SK-N-SH (cell line): ENCODE data around the gene LCNL1. TPM values are rescaled to one million over a fixed set of nuclear protein-coding genes. Genes with fewer than 3 reads are reported as not detected.

Experiments used
- CTCF ChIA-PET: fragments of 300-600, 350-600 bp; formaldehyde crosslinking; extraction: SDS; loops from one replicate; lab custom pipeline; 2021; lab: Yijun Ruan, JAX
- POLR2A ChIA-PET: fragments of 350-600 bp; sonication (Branson Sonifier 250); formaldehyde crosslinking; extraction: SDS; loops from one replicate; lab custom pipeline; 2020; ENCODE audit warnings: antibody characterized with exemption, inconsistent platforms; lab: Yijun Ruan, JAX
- DNase-seq: peaks from one replicate; pipeline ENCODE4 v3.0.0; 2012
- H2AFZ ChIP-seq: fragments of 200-600 bp; sonication (generic); 2 replicates; pipeline ENCODE4 v1.8.1; 2016; ENCODE audit warnings: antibody characterized with exemption, mild to moderate bottlenecking, low read depth
- H3F3A ChIP-seq: fragments of 200-600 bp; sonication (generic); replicated peaks from 2 replicates; pipeline ENCODE3; 2016; ENCODE audit warnings: antibody characterized with exemption, mild to moderate bottlenecking; ENCODE audit not compliant: insufficient read depth
- H3K27ac ChIP-seq, 2 experiments: fragments of 200-500 bp in 1 of 2; fragments of 200-600 bp in 1 of 2; sonication (Bioruptor generic) in 1 of 2; sonication (generic), shearing (Covaris generic) in 1 of 2; 2 replicates each; pipeline versions ENCODE4 v1.5.1 to v1.6.1; 2014 to 2016; ENCODE audit warnings: low read depth in 2 of 2, inconsistent platforms in 1 of 2, low read length in 1 of 2, mild to moderate bottlenecking in 1 of 2, mixed read lengths in 1 of 2
- H3K27me3 ChIP-seq: fragments of 200-600 bp; sonication (generic), shearing (Covaris generic); 2 replicates; pipeline ENCODE4 v1.6.1; 2016; ENCODE audit warnings: mixed run types; ENCODE audit not compliant: insufficient read depth
- H3K36me3 ChIP-seq, 2 experiments: fragments of 200-500 bp in 1 of 2; fragments of 200-600 bp in 1 of 2; sonication (Bioruptor generic) in 1 of 2; sonication (generic) in 1 of 2; replicated peaks in 1 of 2; 2 replicates each; pipeline versions ENCODE3 to v1.5.1; 2014 to 2016; ENCODE audit warnings: low read length in 1 of 2, mild to moderate bottlenecking in 1 of 2; ENCODE audit not compliant: insufficient read depth in 2 of 2, control insufficient read depth in 1 of 2
- H3K4me1 ChIP-seq, 2 experiments: fragments of 200-500 bp in 1 of 2; fragments of 200-600 bp in 1 of 2; sonication (Bioruptor generic) in 1 of 2; sonication (generic), shearing (Covaris generic) in 1 of 2; 2 replicates each; pipeline versions ENCODE4 v1.5.1 to v1.6.1; 2014 to 2016; ENCODE audit warnings: low read depth in 1 of 2, low read length in 1 of 2, mixed run types in 1 of 2; ENCODE audit not compliant: insufficient read depth in 2 of 2, control insufficient read depth in 1 of 2
- H3K4me2 ChIP-seq: fragments of 200-600 bp; sonication (generic), shearing (Covaris generic); 2 replicates; pipeline ENCODE4 v1.6.1; 2017; ENCODE audit warnings: mixed run types
- H3K4me3 ChIP-seq, 2 experiments: fragments of 200-500 bp in 1 of 2; fragments of 200-600 bp in 1 of 2; sonication (Bioruptor generic) in 1 of 2; sonication (generic), shearing (Covaris generic) in 1 of 2; 2 replicates each; pipeline versions ENCODE4 v1.5.1 to v1.8.1; 2014 to 2016; ENCODE audit warnings: low read depth in 2 of 2, inconsistent platforms in 1 of 2, low read length in 1 of 2, mild to moderate bottlenecking in 1 of 2, mixed read lengths in 1 of 2, moderate library complexity in 1 of 2
- H3K79me2 ChIP-seq: fragments of 200-600 bp; sonication (generic); 2 replicates; pipeline ENCODE4 v1.8.1; 2017; ENCODE audit warnings: mild to moderate bottlenecking; ENCODE audit not compliant: insufficient read depth
- H3K9ac ChIP-seq: fragments of 200-600 bp; sonication (generic); 2 replicates; pipeline ENCODE4 v1.6.1; 2017; ENCODE audit warnings: mixed run types
- H3K9me2 ChIP-seq: fragments of 200-600 bp; sonication (generic); 2 replicates; pipeline ENCODE4 v1.6.1; 2017; ENCODE audit warnings: mixed run types
- H3K9me3 ChIP-seq: fragments of 200-600 bp; sonication (generic); 2 replicates; pipeline ENCODE4 v1.6.1; 2017; ENCODE audit warnings: mixed run types, mild to moderate bottlenecking, moderate library complexity
- H4K20me1 ChIP-seq: fragments of 200-600 bp; sonication (generic); 2 replicates; pipeline ENCODE4 v1.6.1; 2017; ENCODE audit warnings: mild to moderate bottlenecking, mixed run types; ENCODE audit not compliant: insufficient read depth
- CHD2 ChIP-seq: fragments of 150-350 bp; IDR thresholded peaks from 2 replicates; pipeline ENCODE4 v1.6.1; 2018; ENCODE audit warnings: low read length; ENCODE audit not compliant: partially characterized antibody
- ELF1 ChIP-seq: IDR thresholded peaks from 2 replicates; pipeline ENCODE4 v1.4.0; 2012
- EP300 ChIP-seq, 2 experiments: IDR thresholded peaks; 2 replicates each; pipeline versions ENCODE4 v1.4.0 to v1.6.1; 2012; ENCODE audit warnings: borderline replicate concordance in 1 of 2, low read depth in 1 of 2, low read length in 1 of 2
- EZH2phosphoT487 ChIP-seq: fragments of 200-600 bp; sonication (generic); IDR thresholded peaks from 2 replicates; pipeline ENCODE4 v1.6.1; 2017; ENCODE audit warnings: low read depth, mixed run types, mild to moderate bottlenecking, antibody characterized with exemption, moderate library complexity, borderline replicate concordance
- FOSL2 ChIP-seq: IDR thresholded peaks from 2 replicates; pipeline ENCODE4 v1.4.0; 2012; ENCODE audit warnings: low read depth, mild to moderate bottlenecking, moderate library complexity, borderline replicate concordance
- FOXJ3 ChIP-seq: sonication (generic); formaldehyde crosslinking; IDR thresholded peaks from 2 replicates; pipeline ENCODE4 v1.5.1; 2020; ENCODE audit warnings: mild to moderate bottlenecking, missing genetic modification reagents
- FOXM1 ChIP-seq: IDR thresholded peaks from 2 replicates; pipeline ENCODE4 v1.4.0; 2012; ENCODE audit warnings: low read depth, mild to moderate bottlenecking
- GABPA ChIP-seq: IDR thresholded peaks from 2 replicates; pipeline ENCODE4 v1.4.0; 2012; ENCODE audit warnings: low read depth, mild to moderate bottlenecking
- JUND ChIP-seq: IDR thresholded peaks from 2 replicates; pipeline ENCODE4 v1.4.0; 2012
- MEF2A ChIP-seq: IDR thresholded peaks from 2 replicates; pipeline ENCODE4 v1.4.0; 2012; ENCODE audit warnings: low read depth, borderline replicate concordance
- MXI1 ChIP-seq: IDR thresholded peaks from 2 replicates; pipeline ENCODE4 v1.6.1; 2012; ENCODE audit warnings: mild to moderate bottlenecking, low read depth, low read length, improper control_type of control experiment
- RCOR1 ChIP-seq: fragments of 150-350 bp; IDR thresholded peaks from 2 replicates; pipeline ENCODE4 v1.6.1; 2017; ENCODE audit warnings: antibody characterized with exemption, low read length
- RFX5 ChIP-seq: IDR thresholded peaks from 2 replicates; pipeline ENCODE4 v1.6.1; 2012; ENCODE audit warnings: mild to moderate bottlenecking, improper control_type of control experiment, low read length
- RXRA ChIP-seq: IDR thresholded peaks from 2 replicates; pipeline ENCODE4 v1.4.0; 2012; ENCODE audit warnings: low read depth, mild to moderate bottlenecking, borderline replicate concordance
- SIN3A ChIP-seq: IDR thresholded peaks from 2 replicates; pipeline ENCODE4 v1.6.1; 2012; ENCODE audit warnings: low read depth, mild to moderate bottlenecking, low read length, moderate library complexity, borderline replicate concordance
- TAF1 ChIP-seq: IDR thresholded peaks from 2 replicates; pipeline ENCODE4 v1.6.1; 2012; ENCODE audit warnings: low read depth, mild to moderate bottlenecking, low read length, moderate library complexity, borderline replicate concordance
- YY1 ChIP-seq: IDR thresholded peaks from 2 replicates; pipeline ENCODE4 v1.4.0; 2012; ENCODE audit warnings: low read depth, mild to moderate bottlenecking
- WGBS: methylation state at CpG from one replicate; pipeline ENCODE4 v1.1.6; 2017; ENCODE audit warnings: low lambda C conversion rate; 5-methylcytosine and 5-hydroxymethylcytosine counted together
- polyA plus RNA-seq, 3 experiments: library from polyadenylated mRNA; depleted of rRNA; stranded (reverse); fragments of >200 nt; gene quantifications; 2 replicates each; pipeline ENCODE4 v1.2.3, GENCODE V29; 2012
- TF ChIP-seq, protein P1 (sequence below): IDR thresholded peaks from 2 replicates; pipeline ENCODE4 v1.6.1; 2012; ENCODE audit warnings: mild to moderate bottlenecking, low read depth, low read length, moderate library complexity
- TF ChIP-seq, protein P2 (sequence below): fragments of 150-350 bp; IDR thresholded peaks from 2 replicates; pipeline ENCODE4 v1.6.1; 2016; ENCODE audit warnings: mild to moderate bottlenecking, low read depth, low read length
- TF ChIP-seq, protein P3 (sequence below): IDR thresholded peaks from 2 replicates; pipeline ENCODE4; 2012

The LCNL1 gene
- polyA plus RNA-seq, 1 of the 3 experiments (the other 2 are of a cell fraction): not detected

DNA sequence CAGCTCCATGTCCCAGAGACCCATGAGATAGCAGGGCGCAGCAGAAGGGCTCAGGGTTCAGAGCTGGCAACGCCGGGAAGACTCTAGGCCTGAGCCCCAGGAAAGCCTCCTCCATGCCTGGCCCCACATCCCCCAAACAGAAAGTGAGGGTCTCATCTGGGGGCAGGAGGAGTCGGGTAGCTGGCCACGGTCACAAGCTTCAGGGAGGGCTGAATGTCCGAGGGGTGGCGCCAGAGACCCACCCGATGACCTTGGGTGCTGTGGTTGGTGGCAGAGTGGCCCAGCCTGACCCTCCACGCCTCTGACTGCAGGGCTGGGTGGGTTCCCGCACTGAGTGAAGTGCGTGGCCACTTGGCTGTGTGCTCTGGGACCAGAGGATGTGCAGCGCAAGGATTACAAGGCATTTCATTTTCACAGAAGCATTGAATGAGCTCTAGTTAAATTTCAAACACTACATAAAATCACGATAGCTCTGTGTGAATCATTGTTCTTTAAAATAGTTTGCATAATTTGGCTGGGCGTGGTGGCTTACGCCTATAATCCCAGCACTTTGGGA is 34.8 kb upstream of the LCNL1 start (continued):
- TF ChIP-seq, protein P1, sequence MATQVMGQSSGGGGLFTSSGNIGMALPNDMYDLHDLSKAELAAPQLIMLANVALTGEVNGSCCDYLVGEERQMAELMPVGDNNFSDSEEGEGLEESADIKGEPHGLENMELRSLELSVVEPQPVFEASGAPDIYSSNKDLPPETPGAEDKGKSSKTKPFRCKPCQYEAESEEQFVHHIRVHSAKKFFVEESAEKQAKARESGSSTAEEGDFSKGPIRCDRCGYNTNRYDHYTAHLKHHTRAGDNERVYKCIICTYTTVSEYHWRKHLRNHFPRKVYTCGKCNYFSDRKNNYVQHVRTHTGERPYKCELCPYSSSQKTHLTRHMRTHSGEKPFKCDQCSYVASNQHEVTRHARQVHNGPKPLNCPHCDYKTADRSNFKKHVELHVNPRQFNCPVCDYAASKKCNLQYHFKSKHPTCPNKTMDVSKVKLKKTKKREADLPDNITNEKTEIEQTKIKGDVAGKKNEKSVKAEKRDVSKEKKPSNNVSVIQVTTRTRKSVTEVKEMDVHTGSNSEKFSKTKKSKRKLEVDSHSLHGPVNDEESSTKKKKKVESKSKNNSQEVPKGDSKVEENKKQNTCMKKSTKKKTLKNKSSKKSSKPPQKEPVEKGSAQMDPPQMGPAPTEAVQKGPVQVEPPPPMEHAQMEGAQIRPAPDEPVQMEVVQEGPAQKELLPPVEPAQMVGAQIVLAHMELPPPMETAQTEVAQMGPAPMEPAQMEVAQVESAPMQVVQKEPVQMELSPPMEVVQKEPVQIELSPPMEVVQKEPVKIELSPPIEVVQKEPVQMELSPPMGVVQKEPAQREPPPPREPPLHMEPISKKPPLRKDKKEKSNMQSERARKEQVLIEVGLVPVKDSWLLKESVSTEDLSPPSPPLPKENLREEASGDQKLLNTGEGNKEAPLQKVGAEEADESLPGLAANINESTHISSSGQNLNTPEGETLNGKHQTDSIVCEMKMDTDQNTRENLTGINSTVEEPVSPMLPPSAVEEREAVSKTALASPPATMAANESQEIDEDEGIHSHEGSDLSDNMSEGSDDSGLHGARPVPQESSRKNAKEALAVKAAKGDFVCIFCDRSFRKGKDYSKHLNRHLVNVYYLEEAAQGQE: no peak

DNA sequence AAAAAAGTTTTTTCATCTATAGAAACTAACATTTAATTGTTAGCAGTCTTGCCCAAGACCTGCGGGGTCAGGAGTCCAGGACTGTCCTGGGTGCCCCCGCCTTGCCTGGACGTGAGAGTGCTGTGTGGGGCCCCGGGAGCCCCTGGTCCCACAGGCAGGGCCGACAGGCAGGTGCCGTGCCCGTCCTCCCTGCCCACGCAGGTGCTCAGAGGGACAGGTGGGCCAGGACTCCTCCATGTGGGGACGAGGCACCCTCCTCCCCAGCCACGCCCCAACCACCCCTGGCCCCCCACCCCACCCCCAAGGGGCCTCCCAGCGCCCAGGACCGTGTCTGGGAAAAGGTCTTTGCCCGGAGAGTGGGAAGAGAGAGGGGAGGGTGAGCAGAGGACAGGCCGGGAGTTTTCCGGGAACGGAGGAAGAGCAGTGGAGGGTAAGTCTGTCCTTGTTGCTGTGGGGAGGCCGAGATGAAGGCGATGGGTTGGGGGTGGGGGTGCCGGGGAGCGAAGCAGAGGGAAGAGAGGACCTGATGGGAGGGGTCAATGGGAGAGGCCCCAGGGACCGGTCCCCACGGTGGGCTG is 33.5 kb upstream of the LCNL1 start:
- Histone ChIP-seq H3K27ac (peak overlapping the region in 1 of 2 experiments; percentile 94; a peak in 2 of 4 replicates), H3K27me3 (no peaks in the 10 kb centered on the region), H3K79me2 (no peaks in the 10 kb centered on the region), H4K20me1 (no peaks in the 10 kb centered on the region), H3K4me1 (peaks cover 0 to 33% of the 10 kb centered on the region in 2 experiments; a peak in 2 of 4 replicates), H3K9me2 (no peaks in the 10 kb centered on the region), H3K36me3 (no peaks in the 10 kb centered on the region), H3K9ac (no peak overlapping the region), H3K4me3 (peak overlapping the region; percentile 62 to 67), H3K4me2 (peak overlapping the region; percentile 97), H3F3A (no peaks in the 10 kb centered on the region), H3K9me3 (no peaks in the 10 kb centered on the region), H2AFZ (peak overlapping the region; percentile 51; the same call in 1 of the 2 replicates)
- WGBS: 25% methylated on average over 20 of the region's 22 CpGs
- ChIA-PET POLR2A (interaction anchor here (0.6 kb wide), 1 partner anchor 26 kb away, joined by 3 read pairs; no protein-coding TSS in a partner anchor), CTCF (interaction anchor here (0.6 to 13.2 kb wide), 4 partner anchors 10 to 162 kb away, joined by 3 to 350 read pairs (median 8); partner anchors contain the start of genes ABCA2, FUT7 and NPDC1)
- no peak for TF ChIP-seq MEF2A
- TF ChIP-seq MXI1: no peak
- TF ChIP-seq SIN3A: no peak
- TF ChIP-seq FOSL2: no peak
- TF ChIP-seq GABPA: no peak
- TF ChIP-seq FOXM1: no peak
- TF ChIP-seq, protein P2, sequence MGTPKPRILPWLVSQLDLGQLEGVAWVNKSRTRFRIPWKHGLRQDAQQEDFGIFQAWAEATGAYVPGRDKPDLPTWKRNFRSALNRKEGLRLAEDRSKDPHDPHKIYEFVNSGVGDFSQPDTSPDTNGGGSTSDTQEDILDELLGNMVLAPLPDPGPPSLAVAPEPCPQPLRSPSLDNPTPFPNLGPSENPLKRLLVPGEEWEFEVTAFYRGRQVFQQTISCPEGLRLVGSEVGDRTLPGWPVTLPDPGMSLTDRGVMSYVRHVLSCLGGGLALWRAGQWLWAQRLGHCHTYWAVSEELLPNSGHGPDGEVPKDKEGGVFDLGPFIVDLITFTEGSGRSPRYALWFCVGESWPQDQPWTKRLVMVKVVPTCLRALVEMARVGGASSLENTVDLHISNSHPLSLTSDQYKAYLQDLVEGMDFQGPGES: no peak
- TF ChIP-seq RCOR1: no peak
- no peak for TF ChIP-seq YY1
- TF ChIP-seq, protein P3, sequence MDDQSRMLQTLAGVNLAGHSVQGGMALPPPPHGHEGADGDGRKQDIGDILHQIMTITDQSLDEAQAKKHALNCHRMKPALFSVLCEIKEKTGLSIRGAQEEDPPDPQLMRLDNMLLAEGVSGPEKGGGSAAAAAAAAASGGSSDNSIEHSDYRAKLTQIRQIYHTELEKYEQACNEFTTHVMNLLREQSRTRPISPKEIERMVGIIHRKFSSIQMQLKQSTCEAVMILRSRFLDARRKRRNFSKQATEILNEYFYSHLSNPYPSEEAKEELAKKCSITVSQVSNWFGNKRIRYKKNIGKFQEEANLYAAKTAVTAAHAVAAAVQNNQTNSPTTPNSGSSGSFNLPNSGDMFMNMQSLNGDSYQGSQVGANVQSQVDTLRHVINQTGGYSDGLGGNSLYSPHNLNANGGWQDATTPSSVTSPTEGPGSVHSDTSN: no peak
- TF ChIP-seq EZH2phosphoT487: no peak
- TF ChIP-seq ELF1: no peak
- no peak for TF ChIP-seq JUND
- no peak for TF ChIP-seq CHD2
- TF ChIP-seq TAF1: no peak
- TF ChIP-seq EP300 (IDR thresholded peaks at IDR 0.05; ENCODE audit: borderline replicate concordance in 1 of 2, low read depth in 1 of 2, low read length in 1 of 2): no peak
- TF ChIP-seq RFX5: no peak
- TF ChIP-seq RXRA: no peak
- TF ChIP-seq FOXJ3 (CRISPR knock-in tag): no peak
- DNase-seq: no peak
